Osteoblast (primary cell): ENCODE results near the gene DHX16. TPM values are rescaled to one million over a fixed set of nuclear protein-coding genes. Genes with fewer than 3 reads are reported as not detected.

ENCODE experiments used
- DNase-seq: peaks from one replicate; pipeline ENCODE4 v3.0.0; 2011; ENCODE audit warnings: low spot score, mixed read lengths; ENCODE audit not compliant: insufficient read length; ENCODE audit errors: missing footprints
- H2AFZ ChIP-seq: 2 replicates; pipeline ENCODE4 v1.6.0; 2011; ENCODE audit warnings: mild to moderate bottlenecking, low read length
- H3K27ac ChIP-seq: 2 replicates; pipeline ENCODE4 v1.5.1; 2011; ENCODE audit warnings: mild to moderate bottlenecking, low read depth, low read length, moderate library complexity
- H3K27me3 ChIP-seq: 2 replicates; pipeline ENCODE4 v1.6.0; 2012; ENCODE audit warnings: mild to moderate bottlenecking, control low read depth, inconsistent platforms, low read length, moderate library complexity; ENCODE audit not compliant: insufficient read depth
- H3K36me3 ChIP-seq: 2 replicates; pipeline ENCODE4 v1.5.1; 2011; ENCODE audit warnings: mild to moderate bottlenecking, low read length, control low read depth, moderate library complexity; ENCODE audit not compliant: insufficient read depth
- H3K4me1 ChIP-seq: 2 replicates; pipeline ENCODE4 v1.5.1; 2011; ENCODE audit warnings: mild to moderate bottlenecking, low read length, control low read depth, moderate library complexity; ENCODE audit not compliant: insufficient read depth
- H3K4me2 ChIP-seq: 2 replicates; pipeline ENCODE4 v1.6.0; 2011; ENCODE audit warnings: mild to moderate bottlenecking, low read length; ENCODE audit not compliant: insufficient read depth
- H3K4me3 ChIP-seq: fragments of 200-600 bp; sonication (generic); 3 replicates; pipeline ENCODE4 v1.5.1; 2012; ENCODE audit warnings: mild to moderate bottlenecking, low read length, inconsistent platforms; ENCODE audit not compliant: insufficient read depth
- H3K79me2 ChIP-seq: 2 replicates; pipeline ENCODE4 v1.6.0; 2012; ENCODE audit warnings: mild to moderate bottlenecking, low read length, control low read depth, inconsistent platforms; ENCODE audit not compliant: insufficient read depth
- H3K9me3 ChIP-seq: 2 replicates; pipeline ENCODE4 v1.5.1; 2011; ENCODE audit warnings: low read depth, low read length, control low read depth
- H4K20me1 ChIP-seq: 2 replicates; pipeline ENCODE4 v1.6.0; 2012; ENCODE audit warnings: mild to moderate bottlenecking, low read length, control low read depth; ENCODE audit not compliant: insufficient read depth
- total RNA-seq: library from RNA; depleted of rRNA; stranded (reverse); fragments of >200 nt; gene quantifications from 2 replicates; pipeline ENCODE4 v1.2.3, GENCODE V29; 2012
- TF ChIP-seq, protein P1 (sequence below): IDR thresholded peaks from 2 replicates; pipeline ENCODE4 v1.5.1; 2011; ENCODE audit warnings: mild to moderate bottlenecking, low read depth, low read length, moderate library complexity; ENCODE audit errors: extremely low read depth

The DHX16 gene
- total RNA-seq, 1 donor = 26.1 TPM

DNA sequence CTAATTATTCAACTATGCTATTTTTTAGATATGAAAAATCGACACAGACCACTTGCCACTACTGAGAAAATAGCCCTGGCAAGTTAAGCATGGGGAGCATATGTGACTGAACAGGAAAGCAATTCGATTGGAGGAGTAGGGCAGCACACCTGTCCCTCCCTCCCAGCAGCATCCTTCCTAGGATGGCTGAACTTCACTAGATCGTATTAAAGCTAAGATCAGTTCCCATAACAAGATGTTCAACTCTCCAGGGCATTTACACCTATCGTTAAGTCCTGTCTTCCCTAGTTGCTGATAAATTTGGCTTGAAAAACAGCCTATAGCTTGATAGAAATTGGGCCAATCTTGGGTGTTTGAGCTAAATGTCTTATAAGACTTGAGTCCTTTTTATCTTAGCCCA lies 62.7 kb downstream of the DHX16 start:
- peaks cover 44% of the 10 kb centered on the region for H3K4me1 ChIP-seq
- TF ChIP-seq, protein P1, sequence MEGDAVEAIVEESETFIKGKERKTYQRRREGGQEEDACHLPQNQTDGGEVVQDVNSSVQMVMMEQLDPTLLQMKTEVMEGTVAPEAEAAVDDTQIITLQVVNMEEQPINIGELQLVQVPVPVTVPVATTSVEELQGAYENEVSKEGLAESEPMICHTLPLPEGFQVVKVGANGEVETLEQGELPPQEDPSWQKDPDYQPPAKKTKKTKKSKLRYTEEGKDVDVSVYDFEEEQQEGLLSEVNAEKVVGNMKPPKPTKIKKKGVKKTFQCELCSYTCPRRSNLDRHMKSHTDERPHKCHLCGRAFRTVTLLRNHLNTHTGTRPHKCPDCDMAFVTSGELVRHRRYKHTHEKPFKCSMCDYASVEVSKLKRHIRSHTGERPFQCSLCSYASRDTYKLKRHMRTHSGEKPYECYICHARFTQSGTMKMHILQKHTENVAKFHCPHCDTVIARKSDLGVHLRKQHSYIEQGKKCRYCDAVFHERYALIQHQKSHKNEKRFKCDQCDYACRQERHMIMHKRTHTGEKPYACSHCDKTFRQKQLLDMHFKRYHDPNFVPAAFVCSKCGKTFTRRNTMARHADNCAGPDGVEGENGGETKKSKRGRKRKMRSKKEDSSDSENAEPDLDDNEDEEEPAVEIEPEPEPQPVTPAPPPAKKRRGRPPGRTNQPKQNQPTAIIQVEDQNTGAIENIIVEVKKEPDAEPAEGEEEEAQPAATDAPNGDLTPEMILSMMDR = no peak
- no peaks in the 10 kb centered on the region for H3K9me3 ChIP-seq
- no peak overlapping the region for H3K4me3 ChIP-seq
- no peaks in the 10 kb centered on the region for H3K27me3 ChIP-seq
- no peak overlapping the region for H2AFZ ChIP-seq
- H3K27ac ChIP-seq = peak overlapping the region; percentile 38
- H4K20me1 ChIP-seq = peaks cover 50% of the 10 kb centered on the region
- H3K36me3 ChIP-seq = peaks cover 65% of the 10 kb centered on the region
- H3K79me2 ChIP-seq = peaks cover 34% of the 10 kb centered on the region
- DNase-seq = no peak
- H3K4me2 ChIP-seq = no peak overlapping the region

DNA sequence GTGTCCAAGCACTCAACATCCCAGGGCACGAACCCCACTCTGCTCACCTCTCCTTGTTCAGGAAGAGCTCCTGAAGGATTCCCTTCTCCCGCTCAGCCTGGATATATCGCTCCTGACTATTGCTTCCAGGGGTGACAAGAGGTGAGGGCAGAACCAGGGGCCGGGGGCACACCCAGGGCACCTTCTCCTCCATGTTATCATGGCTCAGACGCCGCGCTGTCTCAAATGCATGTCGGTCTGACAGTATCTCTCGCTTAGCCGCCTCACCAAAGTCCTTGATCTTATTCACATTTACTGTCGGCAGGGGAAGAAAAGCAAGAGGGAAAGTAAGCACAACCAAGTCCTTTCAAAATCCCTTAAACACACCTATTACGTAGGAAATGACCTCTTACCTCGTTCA lies 68.8 kb downstream of the DHX16 start:
- Histone ChIP-seq H3K4me3 (no peak overlapping the region), H3K27me3 (no peaks in the 10 kb centered on the region), H3K27ac (no peak overlapping the region), H3K36me3 (peaks cover 90% of the 10 kb centered on the region), H2AFZ (no peak overlapping the region), H3K79me2 (peaks cover 6% of the 10 kb centered on the region), H3K4me1 (no peaks in the 10 kb centered on the region), H3K4me2 (no peak overlapping the region), H4K20me1 (peaks cover 32% of the 10 kb centered on the region), H3K9me3 (no peaks in the 10 kb centered on the region)
- DNase-seq = no peak
- TF ChIP-seq, protein P1 = no peak

Other genes with a start within 250 kb of the DHX16 start
- 320 and 343 TPM in 2 replicates for gene HLA-E, start 183.5 kb downstream of the DHX16 start, total RNA-seq
- 56.5 and 64.8 TPM in 2 replicates for gene GNL1, start 116.5 kb downstream of the DHX16 start, total RNA-seq
- 6.8 and 7.2 TPM in 2 replicates for gene PRR3, start 115.7 kb downstream of the DHX16 start, total RNA-seq
- gene ABCF1, start 101.6 kb downstream of the DHX16 start, total RNA-seq = 37.3 and 37.4 TPM in 2 replicates
- 29.0 and 37.4 TPM in 2 replicates for gene PPP1R10, start 55.8 kb downstream of the DHX16 start, total RNA-seq
- gene MRPS18B, start 55.2 kb downstream of the DHX16 start, total RNA-seq = 67.3 and 83.4 TPM in 2 replicates
- gene ATAT1, start 46.1 kb downstream of the DHX16 start, total RNA-seq = 4.4 and 4.7 TPM in 2 replicates
- gene C6orf136, start 25.9 kb downstream of the DHX16 start, total RNA-seq = 4.7 and 6.2 TPM in 2 replicates
- 62.6 and 63.9 TPM in 2 replicates for gene PPP1R18, start 13.6 kb upstream of the DHX16 start, total RNA-seq
- 2.9 and 3.3 TPM in 2 replicates for gene NRM, start 18.0 kb upstream of the DHX16 start, total RNA-seq
- gene MDC1, start 44.3 kb upstream of the DHX16 start, total RNA-seq = 5.1 and 5.3 TPM in 2 replicates
- gene TUBB, start 47.3 kb upstream of the DHX16 start, total RNA-seq = 509 and 605 TPM in 2 replicates
- gene FLOT1, start 69.7 kb upstream of the DHX16 start, total RNA-seq = 101 and 114 TPM in 2 replicates
- 29.5 and 54.6 TPM in 2 replicates for gene IER3, start 71.5 kb upstream of the DHX16 start, total RNA-seq
- 13.0 and 22.4 TPM in 2 replicates for gene DDR1, start 211.5 kb upstream of the DHX16 start, total RNA-seq
- gene GTF2H4, start 235.2 kb upstream of the DHX16 start, total RNA-seq = 8.8 and 10.9 TPM in 2 replicates
- gene VARS2, start 241.2 kb upstream of the DHX16 start, total RNA-seq = 14.5 and 15.6 TPM in 2 replicates